Natural killer cell (primary cell): Measurements from ENCODE around the gene SALL2. TPM values are rescaled to one million over a fixed set of nuclear protein-coding genes. Genes with fewer than 3 reads are reported as not detected.

Source experiments
- ATAC-seq, 3 donors: fragments of 150-1000 bp in 2 of 3; fragments of 200-7000 bp in 1 of 3; cut with Tn5 transposase; 1 replicate in 1 of 3; 2 replicates in 2 of 3; pipeline ENCODE4 v1.10.0; 2021; ENCODE audit warnings: mild to moderate bottlenecking in 2 of 3, moderate library complexity in 2 of 3
- DNase-seq, 2 donors: peaks; one replicate each; pipeline versions ENCODE4 v3.0.0 to v3.0.0-alpha.2; 2013 to 2021; ENCODE audit warnings: mixed read lengths in 1 of 2
- H3K27ac ChIP-seq: one replicate; pipeline ENCODE4 v1.5.1; 2013; ENCODE audit warnings: mild to moderate bottlenecking, low read length
- H3K27me3 ChIP-seq: one replicate; pipeline ENCODE4 v1.6.1; 2013; ENCODE audit warnings: low read length; ENCODE audit not compliant: control insufficient read depth, insufficient read depth
- H3K36me3 ChIP-seq: one replicate; pipeline ENCODE4 v1.6.1; 2013; ENCODE audit warnings: low read length; ENCODE audit not compliant: control insufficient read depth, insufficient read depth
- H3K4me1 ChIP-seq: one replicate; pipeline ENCODE4 v1.6.1; 2013; ENCODE audit warnings: low read length; ENCODE audit not compliant: control insufficient read depth, insufficient read depth
- H3K4me3 ChIP-seq: one replicate; pipeline ENCODE4 v1.5.1; 2013; ENCODE audit warnings: low read length
- H3K9me3 ChIP-seq: one replicate; pipeline ENCODE4 v1.6.1; 2013; ENCODE audit warnings: low read length; ENCODE audit not compliant: control insufficient read depth, insufficient read depth
- H3K27ac Mint-ChIP-seq, 2 donors: one replicate each; pipeline ENCODE4 v1.8.0; 2022; ENCODE audit warnings: mild to moderate bottlenecking in 2 of 2, mixed read lengths in 2 of 2, moderate library complexity in 1 of 2
- H3K27me3 Mint-ChIP-seq, 2 donors: one replicate each; pipeline ENCODE4 v1.8.0; 2022; ENCODE audit warnings: low read depth in 2 of 2, mixed read lengths in 2 of 2
- H3K36me3 Mint-ChIP-seq: one replicate; pipeline ENCODE4 v1.8.0; 2022; ENCODE audit warnings: mixed read lengths
- H3K4me1 Mint-ChIP-seq, 2 donors: one replicate each; pipeline ENCODE4 v1.8.0; 2022; ENCODE audit warnings: mixed read lengths in 2 of 2
- H3K4me3 Mint-ChIP-seq: one replicate; pipeline ENCODE4 v1.8.0; 2022; ENCODE audit warnings: mild to moderate bottlenecking, moderate library complexity, mixed read lengths
- H3K9me3 Mint-ChIP-seq, 2 donors: one replicate each; pipeline ENCODE4 v1.8.0; 2022; ENCODE audit warnings: mixed read lengths in 2 of 2
- CTCF ChIP-seq: fragments of 200-600 bp; IDR thresholded peaks from one replicate; pipeline ENCODE4 v1.8.0; 2022; ENCODE audit warnings: antibody characterized with exemption
- WGBS: methylation state at CpG from one replicate; pipeline ENCODE4 v1.1.7; 2013; ENCODE audit warnings: missing lambda C conversion rate; ENCODE audit not compliant: insufficient coverage; 5-methylcytosine and 5-hydroxymethylcytosine counted together
- intact Hi-C: fragments of 100-400 bp; cut with micrococcal nuclease; formaldehyde crosslinking; loops from one replicate; pipeline ENCODE4 v1.14.2; 2022
- total RNA-seq, 4 donors: library from RNA; stranded (reverse); fragments of 120-200 nt in 1 of 4; gene quantifications; one replicate each; pipeline versions ENCODE4 v1.2.3 to v1.2.4, GENCODE V29; 2013 to 2022

SALL2 gene
- total RNA-seq, 3 donors from 2014 or later (not counting 1 experiment from before 2014, with no cell fraction given): 1.6 to 2.5 (median 2.2) TPM

GRCh38 chr14:21539189-21539940 lies 13.2 kb upstream of the SALL2 start:
- Mint-ChIP-seq H3K4me3 (no peak overlapping the region), H3K27ac (no peak overlapping the region), H3K9me3 (no peaks in the 10 kb centered on the region), H3K36me3 (no peaks in the 10 kb centered on the region), H3K27me3 (peaks cover 45 to 68% of the 10 kb centered on the region in 2 donors), H3K4me1 (peaks cover 0 to 6% of the 10 kb centered on the region in 2 donors)
- Histone ChIP-seq H3K36me3 (no peaks in the 10 kb centered on the region), H3K4me3 (no peak overlapping the region), H3K4me1 (no peaks in the 10 kb centered on the region), H3K9me3 (no peaks in the 10 kb centered on the region), H3K27ac (no peak overlapping the region), H3K27me3 (peaks cover 25% of the 10 kb centered on the region)
- no peak for TF ChIP-seq CTCF
- WGBS: no CpG with 5 or more reads among the region's 3 CpGs
- no peak for DNase-seq
- intact Hi-C loops: no loop called here
- ATAC-seq: no peak

- intact Hi-C loops: no loop called here
Measured at GRCh38 chr14:21537090-21537424, 10.9 kb upstream of the SALL2 start.

GRCh38 chr14:21536418-21537089 lies 10.4 kb upstream of the SALL2 start:
- H3K36me3 ChIP-seq: no peaks in the 10 kb centered on the region
- DNase-seq (no peak), ATAC-seq (no peak)
- no peaks in the 10 kb centered on the region for H3K9me3 Mint-ChIP-seq
- no peaks in the 10 kb centered on the region for H3K9me3 ChIP-seq
- no peak overlapping the region for H3K4me3 Mint-ChIP-seq
- peaks cover 25% of the 10 kb centered on the region for H3K27me3 ChIP-seq
- H3K4me3 ChIP-seq: no peak overlapping the region
- H3K4me1 Mint-ChIP-seq: peaks cover 0 to 6% of the 10 kb centered on the region in 2 donors
- H3K27ac ChIP-seq: no peak overlapping the region
- H3K27ac Mint-ChIP-seq: no peak overlapping the region
- intact Hi-C loops: no loop called here
- no peaks in the 10 kb centered on the region for H3K36me3 Mint-ChIP-seq
- peaks cover 44 to 64% of the 10 kb centered on the region in 2 donors for H3K27me3 Mint-ChIP-seq
- no peak for TF ChIP-seq CTCF
- WGBS: 10% methylated on average over 22 of the region's 25 CpGs
- no peaks in the 10 kb centered on the region for H3K4me1 ChIP-seq

More at GRCh38 chr14:21537090-21537424, 10.9 kb upstream of the SALL2 start:
- no peaks in the 10 kb centered on the region for H3K9me3 ChIP-seq
- no peaks in the 10 kb centered on the region for H3K36me3 ChIP-seq
- H3K4me1 ChIP-seq: no peaks in the 10 kb centered on the region
- peaks cover 25% of the 10 kb centered on the region for H3K27me3 ChIP-seq
- Mint-ChIP-seq H3K9me3 (no peaks in the 10 kb centered on the region), H3K4me3 (no peak overlapping the region), H3K4me1 (peaks cover 0 to 6% of the 10 kb centered on the region in 2 donors), H3K36me3 (no peaks in the 10 kb centered on the region), H3K27me3 (peaks cover 41 to 64% of the 10 kb centered on the region in 2 donors), H3K27ac (no peak overlapping the region)
- ATAC-seq (no peak), DNase-seq (no peak)
- H3K27ac ChIP-seq: no peak overlapping the region
- TF ChIP-seq CTCF: no peak
- WGBS: 32% methylated on average over 3 of the region's 3 CpGs
- H3K4me3 ChIP-seq: no peak overlapping the region
